NCI-H345 treated with DMSO at 0.1 percent for 48 hours (cell line): Measurements from ENCODE around the gene IGSF9.
"Not testable (repeated sequence)": the region's sequence is repeated elsewhere in the genome, so short reads cannot be mapped to it uniquely, and the experiment has no call there.

Experiments used
- DNase-seq: peaks from one replicate; lab custom pipeline; 2025; ENCODE audit not compliant: unreplicated experiment; lab: John Stamatoyannopoulos, UW

Gene IGSF9

DNA sequence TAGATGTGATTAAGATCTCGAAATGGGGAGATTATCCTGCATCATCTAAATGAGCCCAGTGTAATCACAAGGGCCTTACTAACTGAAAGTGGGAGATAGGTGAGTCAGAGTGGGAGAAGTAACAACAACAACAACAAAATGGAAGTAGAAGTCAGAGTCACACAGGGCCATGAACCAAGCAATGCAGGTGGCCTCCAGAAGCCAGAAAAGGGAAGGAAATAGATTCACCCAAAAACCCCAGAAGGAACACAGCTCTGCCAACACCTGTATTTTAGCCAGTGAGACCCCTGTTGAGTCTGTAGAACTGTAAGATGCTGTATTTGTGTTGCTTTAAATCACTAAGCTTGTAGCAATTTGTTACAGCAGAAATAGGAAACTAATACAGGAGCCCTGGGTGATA, 24.2 kb downstream of the IGSF9 start:
- no peak for DNase-seq

DNA sequence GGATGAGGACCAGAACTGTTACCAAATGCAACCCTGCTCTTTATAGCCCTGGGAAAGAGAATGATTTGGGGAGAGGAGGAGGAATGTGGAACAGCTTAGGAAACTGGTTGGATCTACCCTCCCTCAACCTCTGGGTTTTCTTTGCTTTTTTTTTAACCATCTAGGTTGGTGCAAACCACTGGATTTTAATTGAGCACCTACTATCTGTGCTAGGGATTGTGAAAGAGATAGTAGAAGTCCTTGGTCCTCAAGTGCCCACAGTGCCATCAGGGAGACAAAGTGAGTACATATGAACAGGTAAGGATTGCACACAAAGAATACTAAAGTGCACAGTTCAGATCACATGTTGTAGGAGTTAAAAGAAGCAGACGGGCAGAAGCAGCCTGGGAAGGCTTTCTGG, 24.8 kb downstream of the IGSF9 start:
- DNase-seq, result no peak

DNA sequence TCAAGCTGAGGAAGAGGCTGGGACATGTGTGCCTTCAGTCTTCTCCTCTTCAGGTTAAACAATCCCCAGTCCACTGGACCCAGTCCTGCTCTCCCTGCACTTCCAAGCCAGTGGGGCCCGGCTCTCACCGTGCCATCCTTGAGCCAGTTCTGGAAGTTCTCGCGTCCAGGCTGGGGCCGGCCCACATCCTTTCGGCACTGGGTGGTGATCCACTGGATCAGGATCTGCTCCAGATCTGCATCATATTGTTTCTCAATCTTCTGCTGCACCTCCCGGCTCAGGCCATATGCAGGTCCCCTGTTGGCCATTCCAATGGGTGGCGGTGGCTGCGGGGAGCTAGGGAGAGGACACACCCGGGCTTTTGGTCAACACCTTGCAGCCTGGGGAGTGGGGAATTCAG, 25.2 kb downstream of the IGSF9 start:
- no peak for DNase-seq

DNA sequence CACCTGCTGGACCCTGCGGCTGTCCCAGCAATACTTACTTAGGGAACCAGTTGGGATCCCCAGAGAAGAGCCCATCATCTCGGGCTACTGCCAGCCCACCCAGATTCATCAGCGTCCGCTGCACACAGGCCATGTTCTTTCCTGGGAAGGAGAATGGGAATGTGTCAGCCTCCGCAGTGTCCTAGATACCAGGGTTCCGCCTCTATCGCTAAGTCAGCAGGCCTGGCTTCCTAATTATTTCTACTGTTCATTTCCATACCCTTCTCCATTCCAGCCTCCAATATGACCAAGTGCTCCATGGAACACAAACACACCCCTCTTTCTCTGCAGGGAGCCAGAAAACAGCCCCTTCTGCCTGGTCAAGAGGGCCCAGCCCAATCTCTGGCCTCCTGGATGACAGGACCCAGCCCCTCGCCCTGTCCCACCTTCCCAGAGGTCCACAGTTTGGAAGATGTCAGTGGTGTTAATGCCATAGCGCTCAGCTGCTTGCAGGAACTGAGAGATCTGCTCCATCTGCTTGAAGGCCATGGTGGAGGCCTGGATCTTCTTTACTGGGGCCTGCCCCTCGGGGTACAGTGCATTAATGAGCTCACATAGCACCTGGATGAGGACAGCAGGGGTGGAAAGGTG, 26.1 kb downstream of the IGSF9 start:
- no peak for DNase-seq

DNA sequence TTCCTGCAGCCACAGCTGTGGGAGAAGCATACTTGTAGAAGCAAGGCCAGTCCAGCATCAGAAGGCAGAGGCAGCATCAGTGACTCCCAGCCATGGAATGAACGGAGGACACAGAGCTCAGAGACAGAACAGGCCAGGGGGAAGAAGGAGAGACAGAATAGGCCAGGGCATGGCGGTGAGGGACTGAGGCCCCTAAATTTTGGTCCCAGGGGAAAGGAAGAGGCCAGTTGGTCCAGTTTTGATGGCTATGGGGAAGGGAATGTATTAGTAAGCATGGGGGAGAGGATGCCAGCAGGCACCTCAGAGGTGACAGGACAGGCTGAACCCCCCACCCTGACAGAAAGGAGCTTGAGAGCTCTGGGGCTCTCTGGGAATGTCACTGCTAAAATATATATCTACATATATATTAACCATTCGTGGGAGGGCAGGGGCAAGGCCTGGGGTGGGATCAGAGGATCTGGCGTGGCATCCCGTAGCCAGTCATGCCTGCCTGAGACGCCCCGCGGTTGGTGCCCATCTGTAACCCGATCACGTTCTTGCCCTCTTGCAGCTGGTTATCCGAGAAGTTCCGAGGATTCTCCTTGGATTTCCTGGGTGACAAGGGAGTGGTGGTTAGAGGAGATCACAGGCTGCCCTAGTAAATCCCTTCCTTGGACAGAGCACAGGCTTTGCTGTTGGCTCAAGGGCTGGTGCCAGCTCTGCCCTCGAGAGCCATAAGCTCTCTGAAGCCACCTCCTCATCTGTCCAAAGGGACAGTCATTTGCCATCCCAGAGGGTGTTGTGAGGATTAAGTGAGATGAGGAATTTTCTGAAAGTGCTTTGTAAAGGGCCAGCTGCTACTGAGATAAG, 26.8 kb downstream of the IGSF9 start:
- no peak for DNase-seq

DNA sequence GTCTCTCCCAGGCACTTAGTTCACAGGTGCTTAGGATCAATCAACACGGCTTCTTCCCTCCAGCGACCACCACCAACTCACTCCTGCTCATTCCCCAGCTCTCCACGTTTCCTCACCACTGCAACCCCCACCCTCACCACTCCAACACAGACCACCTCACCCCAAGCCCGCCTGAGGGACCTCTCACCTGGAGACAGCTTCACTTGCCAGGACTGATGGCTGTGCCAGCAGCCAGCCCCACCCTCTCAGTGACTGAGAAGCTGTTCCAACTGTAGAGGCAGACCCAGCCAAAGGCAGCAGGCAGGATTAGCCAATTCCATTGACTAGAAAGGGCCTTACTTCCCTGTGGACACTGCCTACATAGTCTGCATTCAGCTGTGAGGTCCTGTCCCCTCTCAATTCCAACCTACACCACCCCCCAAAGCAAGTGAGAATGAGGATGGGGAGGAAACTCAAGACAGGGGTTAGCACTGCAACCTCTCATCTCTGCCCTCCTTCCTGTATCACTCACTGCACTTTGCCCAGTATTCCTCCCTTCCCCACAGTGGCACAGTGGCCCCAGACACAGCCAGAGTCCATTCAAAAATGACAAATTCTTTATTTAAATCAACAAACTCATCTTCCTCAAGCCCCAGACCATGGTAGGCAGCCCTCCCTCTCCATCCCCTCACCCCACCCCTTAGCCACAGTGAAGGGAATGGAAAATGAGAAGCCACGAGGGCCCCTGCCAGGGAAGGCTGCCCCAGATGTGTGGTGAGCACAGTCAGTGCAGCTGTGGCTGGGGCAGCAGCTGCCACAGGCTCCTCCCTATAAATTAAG, 27.7 kb downstream of the IGSF9 start:
- DNase-seq, result no peak

DNA sequence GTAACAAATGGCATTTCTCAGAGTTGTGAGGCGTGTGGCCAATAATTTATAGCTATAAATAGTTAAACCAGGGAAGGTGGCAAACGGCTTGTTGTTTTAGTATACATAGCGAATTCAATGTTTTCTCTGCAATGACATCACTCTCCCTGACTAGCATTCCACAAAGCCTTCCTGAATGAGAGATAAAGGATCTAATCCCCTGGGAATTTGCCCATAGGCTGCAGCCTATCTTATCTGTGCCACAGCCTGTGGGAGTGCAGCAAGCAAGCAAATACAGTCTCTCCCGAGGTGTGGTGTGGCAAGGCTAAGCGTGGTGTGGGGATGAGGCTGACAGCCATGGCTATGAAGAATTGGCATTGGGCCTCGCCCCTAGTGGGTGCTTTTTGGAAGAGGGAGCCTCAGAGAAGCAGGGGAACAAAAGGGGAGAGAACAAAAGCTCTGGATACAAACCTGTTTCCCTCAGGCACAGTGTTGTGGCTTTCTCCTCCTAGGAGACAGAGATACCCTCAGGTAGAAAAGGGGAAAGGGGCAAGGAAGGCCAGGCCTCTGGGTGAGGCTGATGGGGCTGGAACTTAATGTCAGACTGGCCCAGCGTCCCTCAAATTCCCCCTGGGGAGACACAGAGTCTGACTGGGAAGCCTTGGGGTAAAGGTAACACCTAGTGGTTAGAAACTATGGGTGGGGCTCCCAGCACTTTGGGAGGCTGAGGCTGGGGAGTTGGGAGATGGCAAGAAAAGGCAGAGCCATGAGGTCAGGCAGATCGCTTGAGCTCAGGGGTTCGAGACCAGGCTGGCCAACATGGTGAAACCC, 29.0 kb downstream of the IGSF9 start:
- DNase-seq, result peak; percentile 64

DNA sequence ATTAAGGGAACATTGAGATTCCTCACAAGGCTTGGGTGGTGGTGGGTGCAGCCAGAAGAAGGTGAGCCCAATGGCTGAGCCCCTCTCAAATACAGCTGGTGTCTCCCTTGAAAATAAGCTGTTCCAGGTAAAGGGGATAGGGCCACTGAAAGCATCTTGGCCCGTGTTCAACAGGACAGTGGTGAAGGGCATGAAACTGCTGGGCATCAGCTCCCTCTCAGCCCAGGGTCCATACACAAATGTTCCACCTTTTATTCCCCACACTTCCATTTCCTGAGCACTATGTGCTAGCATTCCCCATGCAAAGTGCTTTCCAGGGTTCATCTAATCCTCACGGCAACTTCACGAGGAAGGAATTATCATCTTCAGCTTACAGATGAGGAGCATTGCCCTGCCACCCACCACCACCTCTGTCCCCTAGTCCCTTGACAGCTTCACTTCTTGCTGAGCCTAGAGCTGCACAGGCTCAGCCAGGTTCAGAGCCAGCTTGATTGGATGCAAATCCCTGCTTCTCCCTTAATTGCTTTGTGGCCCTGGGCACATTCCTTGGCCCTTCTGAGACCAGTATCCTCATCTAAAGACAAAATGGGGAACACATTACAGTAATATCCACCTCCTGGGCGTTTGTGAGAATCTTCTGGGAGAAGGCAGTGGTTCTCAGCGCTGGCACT, 29.7 kb downstream of the IGSF9 start:
- DNase-seq, result no peak

DNA sequence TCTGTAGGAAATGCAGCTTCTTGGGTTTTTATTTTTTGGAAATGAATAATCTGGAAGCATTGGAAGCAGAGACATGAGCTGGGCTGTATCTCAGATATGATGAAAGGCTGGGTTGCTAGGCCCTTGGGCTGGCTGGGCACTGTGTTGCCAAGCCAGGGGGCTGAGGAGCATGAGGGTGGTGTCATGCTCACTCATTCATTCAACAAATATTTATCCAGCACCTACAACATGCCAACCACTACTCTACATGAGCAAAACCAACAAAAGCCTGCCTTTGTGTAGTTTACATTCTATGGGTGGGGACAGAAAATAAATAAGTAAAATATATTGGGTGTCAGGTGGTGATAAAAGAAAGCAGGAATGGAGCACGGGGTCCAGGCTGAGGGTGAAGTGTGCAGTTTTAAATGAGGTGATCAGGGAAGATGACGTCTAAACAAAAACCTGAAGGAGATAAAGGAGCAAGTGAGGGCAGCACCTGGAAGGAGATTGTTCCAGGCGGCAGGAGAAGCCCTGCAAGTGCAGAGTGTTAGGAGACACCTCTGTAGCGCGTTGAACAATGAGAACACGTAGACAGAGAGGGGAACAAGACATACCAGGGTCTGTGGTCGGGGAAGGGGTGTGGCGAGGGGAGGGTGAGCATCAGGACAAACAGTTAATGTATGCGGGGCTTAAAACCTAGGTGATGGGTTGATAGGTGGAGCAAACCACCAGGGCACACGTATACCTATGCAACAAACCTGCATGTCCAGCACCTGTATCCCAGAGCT, 31.0 kb downstream of the IGSF9 start:
- DNase-seq, result peak; percentile 14

DNA sequence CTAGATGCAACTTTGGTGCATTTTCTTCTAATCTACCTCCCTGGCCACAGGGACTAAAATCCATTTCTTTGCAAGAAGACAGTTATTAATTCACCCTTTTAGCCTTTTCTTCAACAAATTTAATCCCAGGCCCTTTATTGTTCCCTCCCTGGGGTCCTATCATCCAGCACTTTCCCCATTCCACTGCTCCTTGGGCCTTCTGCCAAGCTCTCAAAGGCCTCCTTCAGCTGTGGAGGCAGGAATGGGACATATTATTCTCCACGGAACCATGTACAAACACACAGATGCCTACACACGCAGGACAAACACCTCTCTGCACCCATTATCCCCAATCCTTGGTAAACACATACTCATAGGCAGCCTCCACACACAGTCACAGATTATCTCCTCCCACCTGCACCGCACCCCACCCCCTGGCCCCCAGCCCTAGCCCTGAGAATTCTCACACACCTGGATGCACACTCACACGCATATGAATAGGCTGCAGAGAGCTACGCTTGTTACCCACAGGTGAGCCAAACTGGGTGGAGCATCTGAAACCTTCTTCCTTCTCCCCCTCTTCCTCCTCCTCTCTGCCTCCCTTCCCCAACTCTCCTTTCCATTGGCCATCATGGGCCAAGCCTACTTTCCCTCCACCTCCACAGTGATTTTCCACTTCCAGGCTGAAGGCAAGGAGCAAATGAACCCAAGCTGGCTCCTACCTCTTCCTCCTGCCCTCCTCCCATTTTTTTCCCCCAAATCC, 31.8 kb downstream of the IGSF9 start:
- no peak for DNase-seq

DNA sequence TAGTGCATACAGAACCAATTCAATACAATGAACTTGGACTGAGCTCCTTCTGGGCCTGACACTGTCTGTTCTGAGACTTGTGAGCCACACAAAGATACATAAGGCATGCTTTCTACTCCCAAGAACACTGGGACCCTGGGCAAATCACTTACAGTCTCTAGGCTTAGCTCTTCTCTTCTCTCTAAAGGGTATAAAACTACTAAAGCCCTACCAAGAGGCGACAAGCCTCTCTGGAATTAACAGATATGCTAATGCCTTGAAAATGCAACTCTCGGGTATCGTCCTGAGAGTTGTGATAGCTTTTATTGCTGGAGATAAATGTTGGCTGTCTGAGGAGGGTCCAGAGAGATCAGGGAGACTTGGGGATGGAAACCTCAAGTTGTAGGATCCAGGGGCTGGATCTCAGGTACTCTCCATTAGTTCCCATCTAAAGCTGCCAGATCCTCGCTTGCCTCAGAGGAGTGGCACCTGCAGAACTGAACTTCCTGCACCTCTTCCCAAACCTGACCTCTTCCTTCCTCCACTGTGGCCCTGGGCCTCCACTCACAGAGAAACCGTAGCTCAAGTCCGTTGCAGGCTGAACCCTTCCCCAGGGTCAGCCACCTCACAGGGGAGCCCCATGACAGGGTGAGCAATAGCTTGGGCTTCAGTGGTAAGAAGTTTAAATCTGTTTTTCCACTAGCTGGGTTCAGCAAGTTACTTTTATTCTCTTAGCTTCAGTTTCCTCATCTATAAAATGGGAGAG, 33.9 kb downstream of the IGSF9 start:
- no peak for DNase-seq

DNA sequence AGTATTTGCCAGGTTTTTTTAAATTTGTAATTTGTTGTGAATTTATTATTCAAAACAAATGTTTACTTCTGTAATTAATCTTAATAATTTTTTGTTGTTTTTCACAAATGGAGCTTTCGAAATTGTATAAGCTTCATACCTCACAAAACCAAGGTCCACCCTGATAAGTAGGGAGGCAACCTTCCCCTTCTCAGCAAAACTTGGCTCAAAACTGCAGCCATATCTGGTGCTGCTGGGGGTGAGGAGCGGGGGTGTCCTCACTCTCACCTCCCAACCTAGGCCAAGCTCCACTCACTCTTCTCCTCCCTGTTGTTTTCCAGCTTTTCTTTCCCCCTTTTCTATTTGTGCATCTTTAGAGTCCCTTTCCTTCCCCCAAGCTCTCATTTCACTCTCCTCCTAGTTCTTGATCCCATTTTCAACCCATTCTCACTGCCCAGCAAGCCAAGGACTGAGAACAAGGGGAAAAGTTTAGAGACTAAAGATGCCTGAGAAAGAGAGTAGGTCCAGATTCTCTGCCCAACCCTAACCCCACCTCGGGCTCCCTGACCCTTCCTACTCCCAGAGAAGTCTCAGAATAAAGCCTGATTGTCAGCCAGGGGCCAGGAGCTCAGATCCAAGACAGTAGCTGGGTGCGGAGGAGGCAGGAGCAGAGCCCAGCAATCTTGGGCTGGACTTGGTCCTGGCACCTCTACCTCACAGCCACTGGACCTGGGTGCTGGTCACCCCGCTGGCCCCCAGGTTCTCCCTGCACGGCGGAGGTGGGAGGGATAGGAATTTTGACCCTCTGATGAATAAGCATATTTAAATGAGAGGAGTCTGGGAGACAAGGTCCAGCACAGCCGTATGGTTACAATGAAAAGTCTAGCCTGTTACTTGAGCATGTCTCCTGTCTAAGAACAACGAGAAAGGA, 37.1 kb downstream of the IGSF9 start:
- no peak for DNase-seq

DNA sequence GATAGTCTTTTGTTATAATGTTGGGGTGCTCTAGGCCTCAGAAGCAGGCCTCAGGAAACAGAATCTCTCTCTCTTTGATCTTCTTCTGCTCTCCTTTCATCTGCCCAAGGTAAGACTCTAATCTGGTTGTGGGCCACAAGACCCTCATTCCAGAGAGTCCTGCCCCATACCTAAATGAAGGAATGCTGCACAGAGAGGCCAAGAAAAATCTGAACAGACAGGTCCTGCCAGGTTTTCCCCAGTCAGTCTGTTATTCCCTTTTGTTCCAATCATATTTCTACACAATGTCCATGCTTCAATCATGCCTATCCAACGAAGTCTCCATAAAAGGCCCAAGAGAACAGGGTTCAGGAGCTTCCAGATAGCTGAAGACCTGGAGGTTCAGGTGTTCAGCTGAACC, 38.5 kb downstream of the IGSF9 start:
- DNase-seq, result no peak

DNA sequence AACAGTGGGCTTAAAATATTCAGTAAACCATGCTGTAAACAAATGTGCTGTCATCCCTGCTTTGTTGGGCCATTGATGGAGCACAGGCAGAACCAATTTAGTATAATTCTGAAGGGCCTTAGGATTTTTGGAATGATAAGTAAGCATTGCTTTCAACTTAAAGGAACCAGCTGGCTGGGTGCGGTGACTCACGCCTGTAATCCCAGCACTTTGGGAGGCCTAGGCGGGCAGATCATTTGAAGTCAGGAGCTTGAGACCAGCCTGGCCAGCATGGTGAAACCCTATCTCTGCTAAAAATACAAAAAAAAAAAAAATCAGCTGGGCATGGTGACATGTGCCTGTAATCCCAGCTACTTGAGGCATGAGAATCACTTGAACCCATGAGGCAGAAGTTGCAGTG, 41.4 kb downstream of the IGSF9 start:
- not testable (repeated sequence) for DNase-seq

DNA sequence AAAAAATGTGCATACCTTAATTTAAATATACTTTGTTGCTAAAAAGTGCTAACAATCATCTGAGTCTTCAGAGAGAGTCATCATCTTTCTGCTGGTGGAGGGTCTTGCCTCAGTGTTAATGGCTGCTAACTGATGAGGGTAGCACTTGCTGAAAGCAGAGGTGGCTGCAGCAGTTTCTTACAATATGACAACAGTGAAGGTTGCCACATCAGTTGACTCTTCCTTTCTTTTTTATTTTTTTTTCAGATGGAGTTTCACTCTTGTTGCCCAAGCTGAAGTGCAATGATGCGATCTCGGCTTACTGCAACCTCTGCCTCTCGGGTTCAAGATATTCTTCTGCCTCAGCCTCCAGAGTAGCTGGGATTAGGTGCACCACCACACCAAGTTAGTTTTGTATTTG, 42.9 kb downstream of the IGSF9 start:
- no peak for DNase-seq

DNA sequence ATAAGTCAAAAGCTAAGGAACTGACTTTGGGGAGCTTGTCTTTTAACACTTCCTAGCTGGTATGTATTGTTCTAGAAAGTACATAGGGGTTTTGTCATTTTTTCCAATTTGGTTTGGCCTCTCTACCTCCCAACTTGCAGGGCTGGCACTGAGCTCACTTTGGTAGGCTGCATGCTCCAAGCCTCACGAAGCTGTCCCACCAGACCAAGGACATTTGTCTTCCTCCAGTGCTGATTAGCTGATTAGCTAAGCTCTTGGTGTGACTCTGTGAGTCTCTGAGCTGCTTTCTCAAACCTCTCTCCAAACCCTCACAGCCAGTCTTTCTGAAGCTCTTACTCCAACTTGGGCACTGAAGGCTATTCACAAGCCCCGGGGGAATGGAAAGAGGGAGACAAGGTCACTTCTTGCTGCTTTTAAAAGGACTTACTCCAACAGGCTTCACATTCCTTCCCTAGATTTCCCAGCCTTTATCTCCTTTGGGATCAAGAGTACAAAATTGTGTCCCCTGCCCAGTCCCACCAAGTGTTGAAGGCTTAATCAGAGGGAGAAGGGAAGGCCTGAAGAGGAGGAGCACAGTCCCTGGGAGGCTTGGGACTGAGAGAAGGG, 44.6 kb downstream of the IGSF9 start:
- DNase-seq, result no peak
